PC-9 (cell line): ENCODE results near the gene CNTFR.

Experiments used
- CTCF ChIP-seq: fragments of 200-600 bp; sonication (generic); conservative IDR thresholded peaks from 2 replicates; pipeline ENCODE4 v1.6.1; 2017; ENCODE audit warnings: mixed run types, antibody characterized with exemption, mild to moderate bottlenecking, moderate library complexity
- EZH2 ChIP-seq: fragments of 200-600 bp; sonication (generic); IDR thresholded peaks from 2 replicates; pipeline ENCODE4 v1.8.0; 2017; ENCODE audit warnings: antibody characterized with exemption, low read depth

GRCh38 chr9:34611811-34612787 is 22.6 kb upstream of the CNTFR start, which contains the start of gene RPP25L:
- no peak for TF ChIP-seq EZH2
- no peak for TF ChIP-seq CTCF
